Ramos (cell line): Measurements from ENCODE around the gene CADM2.

ENCODE experiments used
- in situ Hi-C: fragments of 300-500 bp; cut with MboI; formaldehyde crosslinking; loops from one replicate; pipeline ENCODE4 v1.14.3; 2022; ENCODE audit warnings: low sequenced_read_pairs; ENCODE audit not compliant: unreplicated experiment

CADM2 gene

DNA sequence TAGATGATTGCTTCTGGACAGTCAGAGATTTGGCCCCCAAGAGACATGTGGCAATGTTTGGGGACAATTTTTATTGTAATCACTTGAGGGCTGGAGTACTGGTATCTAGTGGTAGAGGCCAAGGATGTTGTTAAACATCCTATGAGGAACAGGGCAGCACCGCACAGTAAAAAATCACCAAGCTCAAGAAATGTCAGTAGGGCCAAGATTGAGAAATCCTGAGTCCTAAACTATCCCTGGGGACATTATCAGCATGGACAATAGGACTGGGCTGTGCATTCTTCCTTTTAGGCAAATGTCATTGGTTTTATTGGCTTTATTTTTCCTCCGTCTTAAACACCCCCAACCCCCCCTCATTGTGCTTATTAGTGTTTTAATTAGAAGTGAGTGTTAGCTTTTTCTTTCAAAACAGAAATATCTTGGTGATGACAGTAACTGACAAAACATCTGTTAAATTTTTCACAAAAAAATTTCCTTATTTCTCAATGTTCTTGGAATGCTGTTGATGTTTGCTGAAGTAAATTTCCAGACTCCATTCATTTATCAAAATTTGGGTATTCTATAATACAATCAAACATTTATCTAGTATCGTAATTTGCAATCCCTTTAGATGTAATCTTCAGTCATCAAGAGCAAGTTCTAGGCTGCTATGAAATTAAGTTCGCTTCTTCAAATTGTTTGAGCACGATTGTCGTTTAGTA lies 1087.8 kb downstream of the CADM2 start:
- in situ Hi-C loops = no loop called here

GRCh38 chr3:86047161-86047560 lies 1088.4 kb downstream of the CADM2 start:
- in situ Hi-C loops = no loop called here

DNA sequence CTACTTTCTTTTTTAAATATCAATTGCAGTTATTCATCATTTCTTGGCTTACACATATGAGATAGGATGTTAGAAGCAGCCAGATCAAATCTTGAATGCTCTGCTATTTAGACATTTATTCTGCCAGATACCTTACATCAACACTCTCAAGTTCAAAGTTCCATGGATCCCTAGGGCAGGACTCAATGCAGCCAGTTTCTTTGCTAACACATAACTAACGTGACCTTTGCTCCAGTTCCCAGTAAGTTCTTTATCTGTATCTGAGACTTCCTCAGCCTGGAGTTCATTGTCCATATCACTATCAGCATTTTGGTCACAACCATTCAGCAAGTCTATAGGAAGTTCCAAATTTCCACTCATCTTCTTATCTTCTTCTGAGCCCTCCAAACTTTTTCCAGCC lies 1092.3 kb downstream of the CADM2 start:
- in situ Hi-C loops = no loop called here

DNA sequence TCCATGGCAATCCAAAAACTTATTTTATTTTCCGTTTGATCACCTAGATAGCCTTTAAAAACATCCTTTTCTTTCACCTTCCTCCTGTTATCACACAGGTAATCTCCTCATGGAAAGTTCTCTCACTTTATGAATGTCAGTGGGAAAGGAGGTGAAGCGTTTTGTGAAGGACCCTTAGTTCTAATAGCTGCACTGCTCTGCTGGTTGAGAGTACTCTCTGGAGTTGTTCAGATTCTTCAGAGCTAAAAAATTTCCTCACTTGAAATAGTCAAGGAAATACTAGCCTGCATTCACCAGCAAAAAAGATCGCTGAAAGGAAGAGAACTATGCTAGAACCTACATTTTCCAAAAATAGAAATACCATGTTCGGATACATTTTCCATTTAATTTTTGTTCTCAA lies 1097.2 kb downstream of the CADM2 start:
- in situ Hi-C loops = no loop called here

DNA sequence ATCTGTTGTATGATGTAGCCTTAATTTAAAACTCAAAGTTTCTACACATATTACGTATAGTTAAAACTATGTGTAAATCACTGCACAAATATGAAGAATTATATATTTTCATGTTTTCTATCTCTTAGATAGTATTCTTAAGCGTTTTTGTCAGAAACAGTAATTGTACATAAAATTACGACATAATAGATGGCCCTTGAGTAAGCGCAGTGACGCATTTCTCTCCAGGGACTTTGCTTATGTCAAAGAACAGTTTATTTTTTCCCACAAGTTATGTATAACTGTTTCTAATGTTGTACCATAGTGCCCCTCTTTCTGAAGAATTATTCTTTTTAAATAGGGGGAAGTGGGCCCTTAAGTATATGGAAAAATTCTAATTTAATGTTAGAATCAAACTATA lies 1098.2 kb downstream of the CADM2 start:
- in situ Hi-C loops = no loop called here

DNA sequence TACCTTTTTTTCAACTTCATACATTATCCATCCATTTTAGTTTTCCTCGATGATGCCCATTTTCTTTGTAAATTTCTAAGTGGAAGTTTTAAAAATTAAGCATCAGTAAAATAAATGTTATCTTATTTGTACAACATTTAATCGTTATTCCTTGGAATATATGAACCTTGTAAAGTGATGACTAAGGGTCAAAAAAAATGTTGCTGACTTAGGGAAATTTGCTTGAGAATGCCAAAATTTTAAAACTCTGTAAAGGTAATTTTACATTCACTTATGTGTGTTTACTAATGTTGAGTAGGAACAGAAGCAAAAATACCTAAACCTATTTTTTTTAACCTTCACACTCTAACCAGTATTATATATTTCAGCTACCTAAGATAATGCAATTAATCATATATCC lies 1115.0 kb downstream of the CADM2 start:
- in situ Hi-C loops = no loop called here

GRCh38 chr3:86087160-86087871 lies 1128.5 kb downstream of the CADM2 start:
- in situ Hi-C loops = no loop called here

- in situ Hi-C loops = no loop called here
These were observed 1145.4 kb downstream of the CADM2 start for GRCh38 chr3:86104154-86104553.

DNA sequence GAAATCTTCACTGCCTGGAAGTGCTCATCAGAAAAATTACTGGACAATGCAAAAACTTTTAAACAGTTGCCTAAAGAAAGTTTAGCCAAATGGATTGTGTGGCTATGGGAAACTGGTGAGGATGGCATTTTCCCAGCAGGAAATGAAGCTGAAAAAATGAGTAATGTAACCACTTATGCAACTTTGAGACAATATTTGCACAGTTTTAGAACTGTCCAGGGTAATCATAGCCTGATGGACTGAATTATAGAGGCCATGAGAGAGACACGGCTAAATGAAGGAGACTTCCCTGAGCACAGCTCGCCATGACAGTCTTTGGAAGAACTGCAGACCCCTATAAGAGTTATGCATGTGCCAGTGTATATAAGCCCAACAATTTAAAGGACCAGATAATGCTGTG lies 1150.6 kb downstream of the CADM2 start:
- in situ Hi-C loops = no loop called here
